K562 (cell line): ENCODE results near the gene ZNF439. TPM values are rescaled to one million over a fixed set of nuclear protein-coding genes. Genes with fewer than 3 reads are reported as not detected.
"Not testable (repeated sequence)": the region's sequence is repeated elsewhere in the genome, so short reads cannot be mapped to it uniquely, and the experiment has no call there.

Source experiments
- ATAC-seq: fragments of 200-7000 bp; cut with Tn5 transposase; 3 replicates; pipeline ENCODE4 v1.9.1; 2020; ENCODE audit warnings: moderate library complexity
- BruUV-seq: library from RNA; stranded (reverse); fragments of 400-500 nt; replicated peaks from 2 replicates; lab custom pipeline; 2021; lab: Mats Ljungman, UMichigan
- CTCF ChIA-PET: fragments of 300-600 bp; formaldehyde crosslinking; extraction: SDS; loops from one replicate; lab custom pipeline; 2021; ENCODE audit warnings: low intra/inter-chr PET ratio; lab: Yijun Ruan, JAX
- POLR2A ChIA-PET: fragments of 300-600, 350-650 bp; sonication (Branson Sonifier 250); formaldehyde crosslinking; extraction: SDS; loops from one replicate; lab custom pipeline; 2021; ENCODE audit warnings: antibody characterized with exemption, inconsistent platforms; lab: Yijun Ruan, JAX
- DNase-seq, 4 experiments: peaks; one replicate each; pipeline versions ENCODE4 v3.0.0 to v3.0.0-alpha.2; 2011 to 2018; ENCODE audit warnings: low spot score in 3 of 4, mixed read lengths in 3 of 4; ENCODE audit errors: extremely low read depth in 1 of 4
- FAIRE-seq: peaks from 2 replicates; lab custom pipeline; 2011; peaks lifted over from hg19 to GRCh38; lab: Jason Lieb, UNC
- H2AFZ ChIP-seq: 2 replicates; pipeline ENCODE4 v1.6.0; 2011; ENCODE audit warnings: low read depth, low read length, control low read depth, inconsistent platforms
- H3K27ac ChIP-seq: fragments of 200-600 bp; 3 replicates; pipeline ENCODE4 v1.8.0; 2011; ENCODE audit warnings: low read depth, mild to moderate bottlenecking, control low read depth, inconsistent platforms, low read length, moderate library complexity, mixed read lengths; ENCODE audit errors: extremely low read depth
- H3K27me3 ChIP-seq, 2 experiments: fragments of 300-600 bp in 1 of 2; 2 replicates in 1 of 2; 3 replicates in 1 of 2; pipeline versions ENCODE4 v1.6.0 to v1.8.0; 2011; ENCODE audit warnings: inconsistent platforms in 2 of 2, low read length in 2 of 2, mild to moderate bottlenecking in 1 of 2, mixed read lengths in 1 of 2, moderate library complexity in 1 of 2; ENCODE audit not compliant: control insufficient read depth in 2 of 2, insufficient read depth in 2 of 2
- H3K36me3 ChIP-seq: fragments of 300-600 bp; 3 replicates; pipeline ENCODE4 v1.8.0; 2011; ENCODE audit warnings: mild to moderate bottlenecking, low read length, inconsistent platforms; ENCODE audit not compliant: control insufficient read depth, insufficient read depth
- H3K4me1 ChIP-seq, 2 experiments: fragments of 200-600 bp in 1 of 2; replicated peaks in 1 of 2; 2 replicates in 1 of 2; 3 replicates in 1 of 2; pipeline versions ENCODE4 v1.5.1 to v1.8.0; 2011; ENCODE audit warnings: inconsistent platforms in 2 of 2, low read length in 2 of 2, mild to moderate bottlenecking in 1 of 2, mixed read lengths in 1 of 2, moderate library complexity in 1 of 2; ENCODE audit not compliant: control insufficient read depth in 2 of 2, insufficient read depth in 2 of 2
- H3K4me2 ChIP-seq: 2 replicates; pipeline ENCODE4 v1.6.1; 2011; ENCODE audit warnings: low read length, control low read depth, inconsistent platforms, mixed read lengths; ENCODE audit not compliant: insufficient read depth
- H3K4me3 ChIP-seq: fragments of 200-600 bp; sonication (generic), shearing (Covaris generic); 2 replicates; pipeline ENCODE4 v1.5.1; 2016; ENCODE audit warnings: control low read depth, inconsistent platforms
- H3K79me2 ChIP-seq: fragments of 200-600 bp; 3 replicates; pipeline ENCODE4 v1.8.0; 2011; ENCODE audit warnings: low read length, inconsistent platforms; ENCODE audit not compliant: control insufficient read depth, insufficient read depth
- H3K9ac ChIP-seq, 2 experiments: 2 replicates each; pipeline versions ENCODE4 v1.6.0 to v1.6.1; 2011; ENCODE audit warnings: low read depth in 2 of 2, low read length in 2 of 2, control low read depth in 1 of 2, inconsistent platforms in 1 of 2, mild to moderate bottlenecking in 1 of 2, mixed read lengths in 1 of 2; ENCODE audit not compliant: insufficient read depth in 1 of 2
- H3K9me1 ChIP-seq: one replicate; pipeline ENCODE4 v1.6.0; 2011; ENCODE audit warnings: inconsistent platforms, mild to moderate bottlenecking, low read length, moderate library complexity; ENCODE audit not compliant: control insufficient read depth, insufficient read depth
- H3K9me3 ChIP-seq: replicated peaks from 2 replicates; pipeline ENCODE4 v1.5.1; 2011; ENCODE audit warnings: low read depth, low read length, inconsistent platforms; ENCODE audit not compliant: control insufficient read depth, insufficient read depth
- H4K20me1 ChIP-seq: replicated peaks from 2 replicates; pipeline ENCODE4 v1.6.1; 2011; ENCODE audit warnings: low read length, inconsistent platforms, mixed read lengths; ENCODE audit not compliant: control insufficient read depth, insufficient read depth
- DNMT1 ChIP-seq: fragments of 450-650 bp; IDR thresholded peaks from 2 replicates; pipeline ENCODE4 v1.6.1; 2016; ENCODE audit warnings: antibody characterized with exemption, mild to moderate bottlenecking
- POU5F1 ChIP-seq: fragments of 150-350 bp; IDR thresholded peaks from 2 replicates; pipeline ENCODE4 v1.6.1; 2014; ENCODE audit warnings: borderline replicate concordance, low read length, low read depth, mild to moderate bottlenecking; ENCODE audit not compliant: partially characterized antibody
- WGBS: fragments of 100-300 bp; shearing (Covaris generic); methylation state at CpG from one replicate; pipeline ENCODE4 v1.1.6; 2016; ENCODE audit warnings: low coverage, mixed read lengths; ENCODE audit not compliant: insufficient coverage; ENCODE audit errors: missing lambda C conversion rate; 5-methylcytosine and 5-hydroxymethylcytosine counted together
- in situ Hi-C: fragments of 300-500 bp; cut with MboI; formaldehyde crosslinking; loops from 4 replicates; pipeline ENCODE4 v1.15.0; 2018; ENCODE audit warnings: inconsistent platforms, mixed read lengths
- intact Hi-C: fragments of 100-400 bp; cut with micrococcal nuclease; formaldehyde crosslinking; loops from 2 replicates; pipeline ENCODE4 v1.14.2; 2022
- polyA plus RNA-seq, 8 experiments: library from polyadenylated mRNA; depleted of rRNA in 4 of 8; stranded (reverse) in 5 of 8; unstranded in 3 of 8; fragments of >200 nt; fragmentation: Nextera tagmentation in 2 of 8; fragmentation: Illumina TruSeq in 1 of 8; extraction: Ambion mirVana in 2 of 8; extraction: Trizol in 1 of 8; gene quantifications; 2 replicates each; pipeline versions ENCODE4 v1.2.1 to v1.2.3, GENCODE V29; 2011 to 2014; ENCODE audit warnings: inconsistent platforms in 1 of 8, missing spikeins in 1 of 8
- total RNA-seq, 7 experiments: library from RNA; depleted of rRNA in 6 of 7; stranded (reverse); fragments of >200 nt in 6 of 7; fragmentation: Illumina TruSeq in 2 of 7; extraction: Trizol in 2 of 7; gene quantifications; 2 replicates each; pipeline versions ENCODE4 v1.2.1 to v1.2.3, GENCODE V29; 2011 to 2021; ENCODE audit warnings: low replicate concordance in 1 of 7
- TF ChIP-seq, protein P1 (sequence below), 3 experiments: IDR thresholded peaks in 2 of 3; conservative IDR thresholded peaks in 1 of 3; 2 replicates each; pipeline ENCODE4 v1.5.1; 2011 to 2012; ENCODE audit warnings: low read length in 3 of 3, mild to moderate bottlenecking in 3 of 3, control low read depth in 2 of 3, improper control_type of control experiment in 1 of 3, inconsistent platforms in 1 of 3, low read depth in 1 of 3, mixed read lengths in 1 of 3, moderate library complexity in 1 of 3; ENCODE audit not compliant: insufficient read depth in 2 of 3
- TF ChIP-seq, protein P2 (sequence below): fragments of 150-350 bp; IDR thresholded peaks from 2 replicates; pipeline ENCODE4 v1.6.1; 2014; ENCODE audit warnings: low read depth, mild to moderate bottlenecking, low read length, borderline replicate concordance
- TF ChIP-seq, protein P3 (sequence below): sonication (generic); formaldehyde crosslinking; IDR thresholded peaks from 2 replicates; pipeline ENCODE4 v1.5.0; 2020; ENCODE audit warnings: missing genetic modification reagents
- TF ChIP-seq, protein P4 (sequence below): fragments of 450-650 bp; IDR thresholded peaks from one replicate; pipeline ENCODE4 v1.6.1; 2018; ENCODE audit warnings: mild to moderate bottlenecking, moderate library complexity; ENCODE audit not compliant: partially characterized antibody

Gene ZNF439
- total and polyA plus RNA-seq, 9 of the 15 experiments (the other 6 are each of a cell fraction or from before 2014, with no cell fraction given), result 0.04 to 0.18 (median 0.10) TPM; not detected in 3

DNA sequence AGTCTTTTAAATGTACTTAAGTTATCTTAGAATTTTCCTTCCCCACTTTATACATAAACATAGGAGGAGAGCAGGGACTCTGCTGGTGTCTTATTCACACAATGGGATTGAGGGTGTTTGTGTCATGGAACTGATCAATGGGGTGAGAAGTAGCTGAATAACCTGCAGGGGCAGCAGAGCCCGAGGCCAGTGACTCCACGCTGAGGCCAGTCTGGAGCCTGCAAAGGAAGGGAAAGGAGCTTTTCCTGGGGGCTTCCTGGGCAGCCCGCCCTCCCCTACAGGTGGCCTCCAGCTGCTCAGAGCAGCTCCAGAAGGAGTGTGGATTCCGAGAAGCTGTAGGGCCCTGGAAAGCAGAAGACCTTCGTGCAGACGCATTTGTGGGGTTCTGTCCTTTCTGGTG, 911 bp upstream of the ZNF439 start:
- H2AFZ ChIP-seq, result peak overlapping the region; percentile 32; the same call in 1 of the 2 replicates
- H3K79me2 ChIP-seq, CTCF ChIA-PET, H3K4me3 ChIP-seq, H3K27ac ChIP-seq, H4K20me1 ChIP-seq, H3K9ac ChIP-seq, DNase-seq, H3K27me3 ChIP-seq, intact Hi-C loops, BruUV-seq, H3K4me1 ChIP-seq, in situ Hi-C loops, H3K36me3 ChIP-seq, H3K9me1 ChIP-seq, H3K9me3 ChIP-seq, H3K4me2 ChIP-seq: not testable (repeated sequence)
- WGBS, result 12% methylated on average over 6 of the region's 6 CpGs
- ATAC-seq (peak; percentile 78), FAIRE-seq (peak; percentile 63)
- TF ChIP-seq, protein P1, sequence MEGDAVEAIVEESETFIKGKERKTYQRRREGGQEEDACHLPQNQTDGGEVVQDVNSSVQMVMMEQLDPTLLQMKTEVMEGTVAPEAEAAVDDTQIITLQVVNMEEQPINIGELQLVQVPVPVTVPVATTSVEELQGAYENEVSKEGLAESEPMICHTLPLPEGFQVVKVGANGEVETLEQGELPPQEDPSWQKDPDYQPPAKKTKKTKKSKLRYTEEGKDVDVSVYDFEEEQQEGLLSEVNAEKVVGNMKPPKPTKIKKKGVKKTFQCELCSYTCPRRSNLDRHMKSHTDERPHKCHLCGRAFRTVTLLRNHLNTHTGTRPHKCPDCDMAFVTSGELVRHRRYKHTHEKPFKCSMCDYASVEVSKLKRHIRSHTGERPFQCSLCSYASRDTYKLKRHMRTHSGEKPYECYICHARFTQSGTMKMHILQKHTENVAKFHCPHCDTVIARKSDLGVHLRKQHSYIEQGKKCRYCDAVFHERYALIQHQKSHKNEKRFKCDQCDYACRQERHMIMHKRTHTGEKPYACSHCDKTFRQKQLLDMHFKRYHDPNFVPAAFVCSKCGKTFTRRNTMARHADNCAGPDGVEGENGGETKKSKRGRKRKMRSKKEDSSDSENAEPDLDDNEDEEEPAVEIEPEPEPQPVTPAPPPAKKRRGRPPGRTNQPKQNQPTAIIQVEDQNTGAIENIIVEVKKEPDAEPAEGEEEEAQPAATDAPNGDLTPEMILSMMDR (IDR thresholded peaks at IDR 0.05 in 2 of 3, conservative IDR thresholded peaks at IDR 0.05 in 1 of 3; ENCODE audit: insufficient read depth in 2 of 3, low read depth in 1 of 3, low read length in 3 of 3), result 0 out of 6 replicates have a peak, but pooled peaks of 2 of the 3 experiments have one; percentile 5 to 23
- POLR2A ChIA-PET, result interaction anchor here (0.9 to 1.1 kb wide), 2 partner anchors 9 to 32 kb away, joined by 4 to 5 read pairs; no protein-coding TSS in a partner anchor

DNA sequence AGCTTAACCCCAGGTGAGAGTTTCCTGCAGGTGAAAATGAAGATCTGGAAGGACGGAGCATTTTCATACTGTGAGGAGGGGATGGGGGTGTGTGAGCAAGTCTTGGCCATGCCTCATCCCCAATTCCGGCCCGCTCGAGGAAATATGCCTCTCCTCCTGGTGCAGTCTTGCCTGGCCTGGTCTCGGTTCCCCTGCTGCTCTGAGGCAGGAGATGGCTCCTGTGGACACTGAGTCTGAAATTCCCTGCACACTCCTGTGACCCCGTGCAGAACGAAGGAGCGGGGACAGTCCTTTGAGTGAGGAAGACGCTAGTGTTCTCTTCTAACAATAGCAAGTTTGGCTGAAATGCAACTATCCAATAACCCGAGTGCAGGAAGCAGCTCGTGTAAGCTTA, 329 bp upstream of the ZNF439 start:
- H3K79me2 ChIP-seq, result no peaks in the 10 kb centered on the region
- no peak for TF ChIP-seq DNMT1
- TF ChIP-seq POU5F1, result no peak
- TF ChIP-seq, protein P2, sequence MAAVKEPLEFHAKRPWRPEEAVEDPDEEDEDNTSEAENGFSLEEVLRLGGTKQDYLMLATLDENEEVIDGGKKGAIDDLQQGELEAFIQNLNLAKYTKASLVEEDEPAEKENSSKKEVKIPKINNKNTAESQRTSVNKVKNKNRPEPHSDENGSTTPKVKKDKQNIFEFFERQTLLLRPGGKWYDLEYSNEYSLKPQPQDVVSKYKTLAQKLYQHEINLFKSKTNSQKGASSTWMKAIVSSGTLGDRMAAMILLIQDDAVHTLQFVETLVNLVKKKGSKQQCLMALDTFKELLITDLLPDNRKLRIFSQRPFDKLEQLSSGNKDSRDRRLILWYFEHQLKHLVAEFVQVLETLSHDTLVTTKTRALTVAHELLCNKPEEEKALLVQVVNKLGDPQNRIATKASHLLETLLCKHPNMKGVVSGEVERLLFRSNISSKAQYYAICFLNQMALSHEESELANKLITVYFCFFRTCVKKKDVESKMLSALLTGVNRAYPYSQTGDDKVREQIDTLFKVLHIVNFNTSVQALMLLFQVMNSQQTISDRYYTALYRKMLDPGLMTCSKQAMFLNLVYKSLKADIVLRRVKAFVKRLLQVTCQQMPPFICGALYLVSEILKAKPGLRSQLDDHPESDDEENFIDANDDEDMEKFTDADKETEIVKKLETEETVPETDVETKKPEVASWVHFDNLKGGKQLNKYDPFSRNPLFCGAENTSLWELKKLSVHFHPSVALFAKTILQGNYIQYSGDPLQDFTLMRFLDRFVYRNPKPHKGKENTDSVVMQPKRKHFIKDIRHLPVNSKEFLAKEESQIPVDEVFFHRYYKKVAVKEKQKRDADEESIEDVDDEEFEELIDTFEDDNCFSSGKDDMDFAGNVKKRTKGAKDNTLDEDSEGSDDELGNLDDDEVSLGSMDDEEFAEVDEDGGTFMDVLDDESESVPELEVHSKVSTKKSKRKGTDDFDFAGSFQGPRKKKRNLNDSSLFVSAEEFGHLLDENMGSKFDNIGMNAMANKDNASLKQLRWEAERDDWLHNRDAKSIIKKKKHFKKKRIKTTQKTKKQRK, result no peak
- TF ChIP-seq, protein P3, sequence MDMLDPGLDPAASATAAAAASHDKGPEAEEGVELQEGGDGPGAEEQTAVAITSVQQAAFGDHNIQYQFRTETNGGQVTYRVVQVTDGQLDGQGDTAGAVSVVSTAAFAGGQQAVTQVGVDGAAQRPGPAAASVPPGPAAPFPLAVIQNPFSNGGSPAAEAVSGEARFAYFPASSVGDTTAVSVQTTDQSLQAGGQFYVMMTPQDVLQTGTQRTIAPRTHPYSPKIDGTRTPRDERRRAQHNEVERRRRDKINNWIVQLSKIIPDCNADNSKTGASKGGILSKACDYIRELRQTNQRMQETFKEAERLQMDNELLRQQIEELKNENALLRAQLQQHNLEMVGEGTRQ (CRISPR knock-in tag), result no peak
- TF ChIP-seq, protein P4, sequence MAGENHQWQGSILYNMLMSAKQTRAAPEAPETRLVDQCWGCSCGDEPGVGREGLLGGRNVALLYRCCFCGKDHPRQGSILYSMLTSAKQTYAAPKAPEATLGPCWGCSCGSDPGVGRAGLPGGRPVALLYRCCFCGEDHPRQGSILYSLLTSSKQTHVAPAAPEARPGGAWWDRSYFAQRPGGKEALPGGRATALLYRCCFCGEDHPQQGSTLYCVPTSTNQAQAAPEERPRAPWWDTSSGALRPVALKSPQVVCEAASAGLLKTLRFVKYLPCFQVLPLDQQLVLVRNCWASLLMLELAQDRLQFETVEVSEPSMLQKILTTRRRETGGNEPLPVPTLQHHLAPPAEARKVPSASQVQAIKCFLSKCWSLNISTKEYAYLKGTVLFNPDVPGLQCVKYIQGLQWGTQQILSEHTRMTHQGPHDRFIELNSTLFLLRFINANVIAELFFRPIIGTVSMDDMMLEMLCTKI, result no peak

More for the DNA sequence above, 329 bp upstream of the ZNF439 start:
- Histone ChIP-seq H4K20me1 (no peaks in the 10 kb centered on the region), H3K4me2 (no peak overlapping the region), H3K9me3 (no peaks in the 10 kb centered on the region), H3K4me1 (peaks cover 7 to 9% of the 10 kb centered on the region in 2 experiments; a peak in 4 of 5 replicates), H3K27ac (no peak overlapping the region), H3K4me3 (no peak overlapping the region), H3K9me1 (no peaks in the 10 kb centered on the region), H3K27me3 (no peaks in the 10 kb centered on the region), H2AFZ (peak overlapping the region; percentile 50; the same call in 1 of the 2 replicates), H3K36me3 (no peaks in the 10 kb centered on the region), H3K9ac (no peak overlapping the region)
- no peak for FAIRE-seq
- ChIA-PET POLR2A (interaction anchor here (0.9 to 1.1 kb wide), 2 partner anchors 9 to 33 kb away, joined by 4 to 5 read pairs; no protein-coding TSS in a partner anchor), CTCF (no interaction called here)
- BruUV-seq, result no TSS peak
- DNase-seq, result no peak
- no peak for ATAC-seq
- intact Hi-C loops, result no loop called here
- in situ Hi-C loops, result no loop called here
- WGBS, result 32% methylated on average over 10 of the region's 11 CpGs
